T-helper 1 cell treated with Interleukin-12 subunit alpha and Interleukin-12 subunit beta and Interleukin-4 antibody, amounts not matched to agents 30 μg/mL and 1 μg/mL, for 36 hours (primary cell): Measurements from ENCODE around the gene TIMD4.

ENCODE experiments used
- H3K27ac Mint-ChIP-seq: one replicate; pipeline ENCODE4 v1.8.0; 2021; ENCODE audit warnings: mild to moderate bottlenecking, mixed read lengths
- H3K27me3 Mint-ChIP-seq: one replicate; pipeline ENCODE4 v1.8.0; 2021; ENCODE audit warnings: low read depth, mixed read lengths
- H3K36me3 Mint-ChIP-seq: one replicate; pipeline ENCODE4 v1.8.0; 2021; ENCODE audit warnings: low read depth, mixed read lengths
- H3K4me1 Mint-ChIP-seq: one replicate; pipeline ENCODE4 v1.8.0; 2021; ENCODE audit warnings: low read depth, mixed read lengths
- H3K4me3 Mint-ChIP-seq: one replicate; pipeline ENCODE4 v1.8.0; 2021; ENCODE audit warnings: mild to moderate bottlenecking, moderate library complexity, mixed read lengths
- H3K9me3 Mint-ChIP-seq: one replicate; pipeline ENCODE4 v1.8.0; 2021; ENCODE audit warnings: mixed read lengths

The TIMD4 gene

DNA sequence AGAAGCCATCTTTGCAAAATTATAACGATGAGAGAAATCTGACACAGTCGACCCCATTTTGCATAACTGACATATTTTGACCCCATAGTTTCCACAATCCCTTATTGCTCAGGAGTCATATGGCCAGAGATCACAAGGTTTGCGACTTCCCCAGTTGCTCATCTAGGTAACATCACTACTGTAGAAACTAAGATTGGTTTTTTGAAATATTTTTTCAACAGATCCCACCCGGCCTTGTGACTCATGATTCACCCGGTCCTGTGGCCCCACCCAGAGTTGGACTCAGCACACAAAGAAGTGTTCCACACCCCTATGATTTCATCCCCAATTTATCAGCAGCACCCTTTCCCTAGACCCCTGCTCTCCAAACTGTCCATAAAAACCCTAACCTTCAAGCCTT, 50.2 kb downstream of the TIMD4 start:
- Mint-ChIP-seq H3K4me1 (peaks cover 71% of the 10 kb centered on the region), H3K4me3 (no peak overlapping the region), H3K9me3 (peaks cover 19% of the 10 kb centered on the region), H3K36me3 (peaks cover 56% of the 10 kb centered on the region), H3K27ac (peak overlapping the region; percentile 96), H3K27me3 (no peaks in the 10 kb centered on the region)

DNA sequence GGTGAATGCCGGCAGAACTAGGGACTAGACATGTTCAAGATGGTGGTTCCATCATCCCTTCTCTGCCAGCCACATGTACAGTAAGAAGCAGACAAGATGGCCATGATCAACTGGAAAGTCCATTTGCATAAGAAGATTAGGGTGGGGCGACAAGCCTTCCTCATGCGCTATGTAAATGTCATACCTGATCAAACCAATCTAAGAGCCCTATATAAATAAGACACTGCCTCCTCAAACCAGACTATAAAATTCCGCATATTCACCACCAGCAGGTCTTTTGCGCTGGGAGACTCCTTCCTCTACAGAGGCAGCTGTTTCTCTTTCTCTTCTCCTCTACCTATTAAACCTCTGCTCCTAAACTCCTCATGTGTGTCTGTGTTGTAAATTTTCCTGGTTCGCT, 53.8 kb downstream of the TIMD4 start:
- H3K27ac Mint-ChIP-seq, result peak overlapping the region; percentile 24
- peaks cover 41% of the 10 kb centered on the region for H3K36me3 Mint-ChIP-seq

DNA sequence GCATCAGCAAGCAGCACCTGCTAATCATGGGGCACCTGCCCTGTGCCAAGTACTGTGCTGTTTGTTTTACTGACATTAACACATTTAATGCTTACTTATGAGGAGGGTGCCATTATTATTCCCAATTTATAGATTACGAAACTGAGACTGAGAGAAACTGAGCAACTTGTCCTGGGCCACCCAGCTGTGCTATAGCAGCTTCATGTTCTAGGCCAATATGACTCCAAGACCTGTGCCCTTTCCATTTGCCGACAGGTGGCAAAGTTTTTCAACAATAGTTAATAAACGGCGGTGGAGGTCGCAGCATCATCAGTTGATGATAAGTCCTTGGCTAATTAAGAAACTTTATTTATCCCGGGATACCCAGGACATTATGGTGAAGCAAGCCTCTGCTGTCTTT, 55.4 kb downstream of the TIMD4 start:
- no peak overlapping the region for H3K27ac Mint-ChIP-seq
- H3K4me1 Mint-ChIP-seq, result peaks cover 59% of the 10 kb centered on the region
- peaks cover 9% of the 10 kb centered on the region for H3K9me3 Mint-ChIP-seq
- H3K4me3 Mint-ChIP-seq, result no peak overlapping the region
- no peaks in the 10 kb centered on the region for H3K27me3 Mint-ChIP-seq
- peaks cover 32% of the 10 kb centered on the region for H3K36me3 Mint-ChIP-seq

More for the DNA sequence above, 53.8 kb downstream of the TIMD4 start:
- Mint-ChIP-seq H3K4me3 (no peak overlapping the region), H3K27me3 (no peaks in the 10 kb centered on the region), H3K9me3 (peaks cover 16% of the 10 kb centered on the region), H3K4me1 (peaks cover 71% of the 10 kb centered on the region)

DNA sequence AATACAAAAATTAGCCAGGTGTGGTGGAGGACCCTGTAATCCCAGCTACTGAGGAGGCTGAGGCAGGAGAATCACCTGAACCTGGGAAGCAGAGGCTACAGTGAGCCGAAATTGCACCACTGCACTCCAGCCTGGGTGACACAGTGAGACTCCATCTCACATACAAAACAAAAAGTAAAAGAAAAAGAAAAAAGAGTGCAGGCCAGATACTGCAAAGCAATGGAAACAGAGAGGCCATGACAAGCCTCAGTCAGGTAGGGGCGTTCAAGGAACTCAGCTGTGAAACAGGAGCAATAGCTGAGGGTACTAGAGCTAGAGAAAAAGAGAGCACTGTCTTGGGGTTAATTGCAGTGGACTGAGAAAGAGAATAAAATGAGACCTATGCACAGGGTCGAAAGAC, 56.2 kb downstream of the TIMD4 start:
- peak overlapping the region; percentile 8 for H3K4me3 Mint-ChIP-seq
- H3K36me3 Mint-ChIP-seq, result peaks cover 28% of the 10 kb centered on the region
- H3K27ac Mint-ChIP-seq, result peak overlapping the region; percentile 75
- peaks cover 58% of the 10 kb centered on the region for H3K4me1 Mint-ChIP-seq
- no peaks in the 10 kb centered on the region for H3K27me3 Mint-ChIP-seq
- H3K9me3 Mint-ChIP-seq, result peaks cover 5% of the 10 kb centered on the region

DNA sequence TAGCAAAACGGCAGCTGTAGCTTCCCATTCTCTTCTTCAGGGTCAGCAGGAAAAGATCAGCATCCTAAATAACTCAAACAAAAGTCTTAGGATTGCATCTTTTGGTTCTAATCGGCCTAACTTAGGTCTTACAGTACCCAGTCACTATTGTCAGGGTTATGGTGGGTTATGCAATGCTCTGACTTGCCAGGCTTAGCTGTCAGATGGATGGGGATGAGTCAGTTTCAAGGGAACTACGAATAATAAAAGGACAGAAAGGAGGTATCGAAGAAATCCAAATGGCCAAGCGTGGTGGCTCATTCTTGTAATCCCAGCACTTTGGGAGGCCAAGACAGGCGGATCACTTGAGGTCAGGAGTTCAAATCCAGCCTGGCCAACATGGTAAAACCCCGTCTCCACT, 66.5 kb downstream of the TIMD4 start:
- H3K4me1 Mint-ChIP-seq, result peaks cover 36% of the 10 kb centered on the region
- H3K9me3 Mint-ChIP-seq, result peaks cover 24% of the 10 kb centered on the region

DNA sequence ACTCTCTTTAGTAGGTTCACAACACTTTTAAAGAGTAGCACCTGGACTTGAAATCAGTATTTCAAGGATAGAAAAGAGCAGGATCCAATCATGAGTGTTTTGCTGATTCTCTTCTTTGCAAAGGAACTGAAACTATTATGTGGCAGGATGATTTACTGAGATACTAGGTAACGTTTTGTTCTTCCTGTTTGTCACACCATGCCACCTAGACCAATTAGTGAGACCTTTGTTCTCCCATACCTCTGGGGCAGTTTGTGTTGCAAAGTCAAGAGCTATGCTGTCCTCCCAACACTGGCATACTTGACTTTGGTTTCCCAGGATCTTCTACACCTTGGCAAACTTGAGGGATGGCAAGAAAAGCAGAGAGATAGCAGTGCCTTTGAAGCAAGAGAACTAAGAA, 69.5 kb downstream of the TIMD4 start:
- H3K27ac Mint-ChIP-seq, result peak overlapping the region; percentile 88
- H3K27me3 Mint-ChIP-seq, result no peaks in the 10 kb centered on the region

More for the DNA sequence above, 66.5 kb downstream of the TIMD4 start:
- Mint-ChIP-seq H3K27me3 (no peaks in the 10 kb centered on the region), H3K27ac (no peak overlapping the region), H3K4me3 (no peak overlapping the region), H3K36me3 (peaks cover 29% of the 10 kb centered on the region)

DNA sequence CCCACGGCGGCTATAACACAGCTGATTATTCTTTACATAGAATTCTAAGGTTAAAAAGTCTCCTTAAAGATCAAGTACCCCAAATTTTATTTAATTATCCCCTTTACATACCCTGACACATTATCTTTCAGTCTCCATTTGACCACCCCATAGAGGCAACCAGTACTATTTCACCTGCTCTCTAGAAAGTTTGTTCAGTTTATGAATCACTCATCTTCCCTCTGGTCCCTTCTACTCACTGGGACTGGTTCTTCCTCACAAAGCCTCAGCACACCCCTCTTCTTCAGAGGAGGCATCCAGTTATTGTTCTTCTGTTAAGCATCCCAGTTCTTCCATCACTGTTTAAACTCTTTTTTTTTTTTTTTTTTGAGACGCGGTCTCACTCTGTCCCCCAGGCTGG, 70.2 kb downstream of the TIMD4 start:
- Mint-ChIP-seq H3K4me3 (no peak overlapping the region), H3K36me3 (peaks cover 16% of the 10 kb centered on the region), H3K4me1 (peaks cover 50% of the 10 kb centered on the region), H3K27ac (peak overlapping the region; percentile 88), H3K9me3 (peaks cover 4% of the 10 kb centered on the region), H3K27me3 (no peaks in the 10 kb centered on the region)

More for the DNA sequence above, 69.5 kb downstream of the TIMD4 start:
- Mint-ChIP-seq H3K4me1 (peaks cover 49% of the 10 kb centered on the region), H3K9me3 (peaks cover 8% of the 10 kb centered on the region), H3K4me3 (peak overlapping the region; percentile 32), H3K36me3 (peaks cover 20% of the 10 kb centered on the region)

DNA sequence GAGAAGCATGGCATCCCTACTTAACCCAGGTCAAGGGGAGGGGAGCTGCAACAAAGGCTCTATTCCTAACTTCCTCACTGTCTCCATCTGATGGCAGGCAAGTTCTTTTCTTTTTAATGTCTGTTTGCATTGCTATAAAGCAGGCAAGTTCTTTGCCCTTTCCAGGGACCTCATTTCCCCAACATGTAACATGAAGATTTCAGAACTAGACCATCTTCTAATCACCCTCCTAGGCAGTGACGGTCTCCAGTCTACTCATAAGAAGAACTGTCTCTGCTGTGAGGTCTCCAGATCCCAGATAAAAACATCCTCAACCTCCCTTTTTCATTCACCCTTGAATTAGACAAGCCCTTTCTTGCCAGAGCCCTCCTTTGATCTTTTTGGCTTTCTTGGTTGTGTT, 70.8 kb downstream of the TIMD4 start:
- peak overlapping the region; percentile 6 for H3K4me3 Mint-ChIP-seq
- H3K36me3 Mint-ChIP-seq, result peaks cover 16% of the 10 kb centered on the region
- no peaks in the 10 kb centered on the region for H3K27me3 Mint-ChIP-seq
- peaks cover 4% of the 10 kb centered on the region for H3K9me3 Mint-ChIP-seq
- H3K27ac Mint-ChIP-seq, result peak overlapping the region; percentile 88
- peaks cover 52% of the 10 kb centered on the region for H3K4me1 Mint-ChIP-seq

DNA sequence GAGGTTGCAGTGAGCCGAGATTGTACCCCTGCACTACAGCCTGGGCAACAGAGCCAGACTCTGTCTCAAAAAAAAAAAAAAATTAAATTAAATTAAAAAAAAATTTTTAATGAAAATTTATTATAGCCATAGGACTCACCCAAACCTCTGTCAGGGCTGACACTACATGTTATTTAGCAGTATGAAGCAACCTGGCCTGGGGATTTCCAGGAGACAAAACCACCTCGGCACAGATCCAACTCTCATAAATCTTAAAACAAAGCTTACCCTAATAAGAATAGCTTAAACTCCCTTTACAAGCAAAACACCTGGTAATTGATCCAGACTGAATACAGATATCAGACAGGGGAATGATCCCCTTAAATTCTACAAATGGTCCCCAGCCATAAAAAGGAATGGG, 74.5 kb downstream of the TIMD4 start:
- Mint-ChIP-seq H3K36me3 (peaks cover 25% of the 10 kb centered on the region), H3K4me3 (peak overlapping the region; percentile 33), H3K4me1 (peaks cover 54% of the 10 kb centered on the region), H3K9me3 (peaks cover 5% of the 10 kb centered on the region), H3K27me3 (no peaks in the 10 kb centered on the region), H3K27ac (peak overlapping the region; percentile 73)

DNA sequence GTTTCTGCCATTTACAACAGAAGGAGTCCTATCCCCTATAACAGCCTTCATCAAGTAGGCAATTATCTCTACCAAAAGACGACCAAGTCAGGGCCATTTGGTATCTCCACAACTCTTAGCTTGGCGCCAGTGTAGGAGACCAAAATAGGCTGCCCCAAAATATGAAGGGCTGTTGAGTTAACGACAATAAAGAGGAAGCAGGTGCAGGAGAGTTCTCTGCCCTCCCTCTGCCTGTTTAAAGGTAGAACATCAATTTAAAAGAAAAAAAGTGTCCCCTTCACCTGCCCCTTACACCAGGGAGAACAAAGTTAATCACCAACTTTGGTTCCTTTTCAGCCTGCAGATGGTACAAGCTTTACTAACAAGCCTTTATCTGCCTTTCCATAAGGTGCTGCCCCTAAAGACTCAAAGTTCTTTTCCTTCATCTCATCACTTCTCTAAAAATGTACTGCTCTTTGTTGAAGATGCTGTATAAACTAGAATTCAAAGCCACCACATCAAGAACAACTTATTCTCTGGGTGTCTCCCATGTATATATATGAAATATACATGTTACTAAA, 79.6 kb downstream of the TIMD4 start:
- H3K4me1 Mint-ChIP-seq, result peaks cover 16% of the 10 kb centered on the region
- H3K36me3 Mint-ChIP-seq, result peaks cover 36% of the 10 kb centered on the region
- H3K27me3 Mint-ChIP-seq, result no peaks in the 10 kb centered on the region
- peaks cover 17% of the 10 kb centered on the region for H3K9me3 Mint-ChIP-seq
- H3K4me3 Mint-ChIP-seq, result no peak overlapping the region
- no peak overlapping the region for H3K27ac Mint-ChIP-seq

DNA sequence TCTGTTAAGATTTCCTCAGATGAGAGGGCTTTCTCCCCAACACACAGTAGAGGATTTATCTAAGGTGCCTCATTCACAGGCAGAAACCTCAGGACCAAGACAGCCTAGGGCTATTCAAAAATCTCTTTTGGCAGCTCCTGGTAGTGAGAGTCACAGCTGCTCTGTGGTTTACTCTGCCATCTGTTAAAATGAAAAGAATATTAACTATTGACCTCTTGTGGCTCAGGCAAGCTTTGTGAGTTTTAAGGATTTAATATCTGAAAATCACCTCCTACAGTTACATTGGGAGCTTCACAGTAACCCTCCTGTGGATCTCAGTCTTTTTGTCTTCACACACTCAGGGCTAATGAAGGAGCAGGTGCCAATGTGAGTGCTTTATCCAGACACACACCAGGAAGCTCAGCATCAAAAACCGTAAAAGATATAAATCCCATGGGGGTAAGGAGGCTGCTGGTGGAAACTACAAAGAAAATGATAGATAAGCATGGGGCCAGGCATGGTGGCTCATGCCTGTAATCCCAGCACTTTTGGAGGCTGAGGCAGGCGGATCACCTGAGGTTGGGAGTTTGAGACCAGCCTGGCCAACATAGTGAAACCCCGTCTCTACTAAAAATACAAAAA, 83.3 kb downstream of the TIMD4 start:
- H3K27me3 Mint-ChIP-seq, result no peaks in the 10 kb centered on the region
- H3K36me3 Mint-ChIP-seq, result peaks cover 27% of the 10 kb centered on the region
- no peak overlapping the region for H3K27ac Mint-ChIP-seq
- H3K9me3 Mint-ChIP-seq, result peaks cover 18% of the 10 kb centered on the region
- peaks cover 12% of the 10 kb centered on the region for H3K4me1 Mint-ChIP-seq
- no peak overlapping the region for H3K4me3 Mint-ChIP-seq

DNA sequence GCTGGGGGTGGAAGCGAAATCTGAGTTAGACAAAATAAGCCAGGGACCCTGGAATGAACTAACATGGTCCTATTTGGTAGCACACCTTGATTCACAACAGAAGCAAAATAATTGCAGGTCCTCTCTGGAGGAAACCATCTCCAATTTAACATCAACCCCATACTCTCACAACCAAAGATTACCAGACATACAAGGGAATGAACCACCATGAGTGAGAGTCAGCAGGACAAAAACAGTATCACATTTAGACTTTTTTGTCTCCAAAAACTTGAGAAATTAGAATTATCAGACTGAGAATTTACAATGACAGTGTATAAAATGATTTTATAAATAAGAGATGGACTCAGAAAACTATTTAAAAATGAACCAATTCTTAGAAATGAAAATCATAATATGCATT, 91.8 kb downstream of the TIMD4 start:
- peaks cover 18% of the 10 kb centered on the region for H3K4me1 Mint-ChIP-seq
- H3K36me3 Mint-ChIP-seq, result peaks cover 42% of the 10 kb centered on the region
- H3K27me3 Mint-ChIP-seq, result no peaks in the 10 kb centered on the region
- H3K9me3 Mint-ChIP-seq, result peaks cover 52% of the 10 kb centered on the region
- H3K4me3 Mint-ChIP-seq, result no peak overlapping the region
- H3K27ac Mint-ChIP-seq, result no peak overlapping the region

DNA sequence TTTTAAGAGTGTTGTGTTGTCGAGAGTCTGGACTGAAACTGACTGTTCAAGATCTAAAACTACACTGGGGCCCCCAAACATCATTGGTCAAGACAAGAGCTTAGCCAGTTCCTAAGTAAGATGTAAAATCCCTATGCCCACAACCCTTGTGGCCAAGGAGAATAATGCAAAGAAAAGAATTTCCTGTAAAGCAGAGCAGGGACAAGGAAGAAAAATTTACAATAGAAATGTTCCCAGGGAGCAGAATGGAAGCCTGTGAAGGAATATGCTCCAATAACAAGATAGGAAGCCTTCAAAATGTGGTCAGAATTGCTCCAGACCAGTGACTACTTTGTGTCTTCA, 92.6 kb downstream of the TIMD4 start:
- Mint-ChIP-seq H3K27me3 (no peaks in the 10 kb centered on the region), H3K27ac (peak overlapping the region; percentile 47)

More for the DNA sequence above, 92.6 kb downstream of the TIMD4 start:
- Mint-ChIP-seq H3K4me1 (peaks cover 20% of the 10 kb centered on the region), H3K4me3 (no peak overlapping the region), H3K36me3 (peaks cover 40% of the 10 kb centered on the region), H3K9me3 (peaks cover 50% of the 10 kb centered on the region)
